Upper lobe of right lung (tissue), 1 donor: ENCODE data around the gene MYO18B. TPM values are rescaled to one million over a fixed set of nuclear protein-coding genes. Genes with fewer than 3 reads are reported as not detected.

ENCODE experiments used
- ATAC-seq: fragments of 200-7000 bp; cut with Tn5 transposase; one replicate; pipeline ENCODE4 v1.9.1; 2020; ENCODE audit warnings: mild to moderate bottlenecking, moderate library complexity
- DNase-seq: peaks from one replicate; pipeline ENCODE4 v3.0.0-alpha.2; 2020
- H3K27ac ChIP-seq: fragments of 200-600 bp; one replicate; pipeline ENCODE4 v1.8.0; 2022
- H3K27me3 ChIP-seq: fragments of 200-600 bp; one replicate; pipeline ENCODE4 v1.8.0; 2022; ENCODE audit warnings: mild to moderate bottlenecking
- H3K36me3 ChIP-seq: fragments of 200-600 bp; one replicate; pipeline ENCODE4 v1.8.0; 2022
- H3K4me1 ChIP-seq: fragments of 200-600 bp; one replicate; pipeline ENCODE4 v1.8.0; 2022
- H3K4me3 ChIP-seq: fragments of 200-600 bp; one replicate; pipeline ENCODE4 v1.8.0; 2022; ENCODE audit warnings: mild to moderate bottlenecking
- H3K9me3 ChIP-seq: fragments of 200-600 bp; one replicate; pipeline ENCODE4 v1.8.0; 2022
- CTCF ChIP-seq: fragments of 200-600 bp; IDR thresholded peaks from one replicate; pipeline ENCODE4 v1.8.0; 2022; ENCODE audit warnings: antibody characterized with exemption
- intact Hi-C: fragments of 100-400 bp; cut with DNase I; formaldehyde crosslinking; loops from one replicate; pipeline ENCODE4 v1.11.0; 2022
- total RNA-seq: library from RNA; stranded (reverse); fragmentation: NEBNext Ultra II Directional; extraction: Animal tissue kit (Norgen Biotek cat#: 25700); gene quantifications from one replicate; pipeline ENCODE4 v1.2.1, GENCODE V29; 2021
- donor health status: DM: no; HTN: yes; CAD: no; lungs with severe emphysema.

The MYO18B gene
- total RNA-seq, 1 donor from 2014 or later: 0.14 TPM

- Histone ChIP-seq H3K9me3 (no peaks in the 10 kb centered on the region), H3K27me3 (peaks cover 5% of the 10 kb centered on the region), H3K27ac (no peak overlapping the region), H3K4me3 (no peak overlapping the region), H3K4me1 (no peaks in the 10 kb centered on the region), H3K36me3 (no peaks in the 10 kb centered on the region)
- intact Hi-C loops: no loop called here
- no peak for ATAC-seq
- no peak for TF ChIP-seq CTCF
- no peak for DNase-seq
Observed at GRCh38 chr22:25824828-25825423, 82.9 kb downstream of the MYO18B start.

DNA sequence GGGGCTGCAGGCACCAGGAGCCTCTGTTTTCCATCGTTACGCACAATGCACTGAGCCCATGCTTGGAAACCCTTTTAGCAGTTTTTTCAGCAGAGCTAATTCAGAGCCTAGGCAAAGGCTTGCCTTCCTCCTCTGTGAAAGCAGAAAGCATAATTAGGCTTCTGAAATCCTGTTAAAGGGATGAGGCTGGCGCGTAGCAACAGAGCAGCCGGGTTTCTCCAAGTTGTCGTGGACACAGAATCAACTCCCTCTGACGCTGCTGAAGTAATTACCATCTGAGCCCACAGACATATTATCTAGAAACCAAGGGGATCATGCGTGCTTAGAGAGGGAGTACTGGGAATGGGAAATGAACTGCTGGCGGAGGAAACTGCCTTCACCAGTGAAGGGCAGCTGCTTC is 85.4 kb downstream of the MYO18B start:
- no peaks in the 10 kb centered on the region for H3K36me3 ChIP-seq
- no peak for TF ChIP-seq CTCF
- no peak overlapping the region for H3K27ac ChIP-seq
- peaks cover 3% of the 10 kb centered on the region for H3K27me3 ChIP-seq
- ATAC-seq (no peak), DNase-seq (no peak)
- no peaks in the 10 kb centered on the region for H3K9me3 ChIP-seq
- H3K4me3 ChIP-seq: no peak overlapping the region
- intact Hi-C loops: no loop called here
- no peaks in the 10 kb centered on the region for H3K4me1 ChIP-seq

- Histone ChIP-seq H3K36me3 (no peaks in the 10 kb centered on the region), H3K27me3 (no peaks in the 10 kb centered on the region), H3K4me1 (no peaks in the 10 kb centered on the region), H3K9me3 (no peaks in the 10 kb centered on the region), H3K4me3 (no peak overlapping the region), H3K27ac (no peak overlapping the region)
- no peak for TF ChIP-seq CTCF
- intact Hi-C loops: no loop called here
- ATAC-seq (no peak), DNase-seq (no peak)
Observed at GRCh38 chr22:25828422-25828821, 86.4 kb downstream of the MYO18B start.

- no peaks in the 10 kb centered on the region for H3K4me1 ChIP-seq
- no peak overlapping the region for H3K4me3 ChIP-seq
- no peak for TF ChIP-seq CTCF
- H3K9me3 ChIP-seq: no peaks in the 10 kb centered on the region
- ATAC-seq (no peak), DNase-seq (no peak)
- H3K27me3 ChIP-seq: no peaks in the 10 kb centered on the region
- no peak overlapping the region for H3K27ac ChIP-seq
- intact Hi-C loops: no loop called here
- no peaks in the 10 kb centered on the region for H3K36me3 ChIP-seq
Observed at GRCh38 chr22:25829237-25829636, 87.2 kb downstream of the MYO18B start.

DNA sequence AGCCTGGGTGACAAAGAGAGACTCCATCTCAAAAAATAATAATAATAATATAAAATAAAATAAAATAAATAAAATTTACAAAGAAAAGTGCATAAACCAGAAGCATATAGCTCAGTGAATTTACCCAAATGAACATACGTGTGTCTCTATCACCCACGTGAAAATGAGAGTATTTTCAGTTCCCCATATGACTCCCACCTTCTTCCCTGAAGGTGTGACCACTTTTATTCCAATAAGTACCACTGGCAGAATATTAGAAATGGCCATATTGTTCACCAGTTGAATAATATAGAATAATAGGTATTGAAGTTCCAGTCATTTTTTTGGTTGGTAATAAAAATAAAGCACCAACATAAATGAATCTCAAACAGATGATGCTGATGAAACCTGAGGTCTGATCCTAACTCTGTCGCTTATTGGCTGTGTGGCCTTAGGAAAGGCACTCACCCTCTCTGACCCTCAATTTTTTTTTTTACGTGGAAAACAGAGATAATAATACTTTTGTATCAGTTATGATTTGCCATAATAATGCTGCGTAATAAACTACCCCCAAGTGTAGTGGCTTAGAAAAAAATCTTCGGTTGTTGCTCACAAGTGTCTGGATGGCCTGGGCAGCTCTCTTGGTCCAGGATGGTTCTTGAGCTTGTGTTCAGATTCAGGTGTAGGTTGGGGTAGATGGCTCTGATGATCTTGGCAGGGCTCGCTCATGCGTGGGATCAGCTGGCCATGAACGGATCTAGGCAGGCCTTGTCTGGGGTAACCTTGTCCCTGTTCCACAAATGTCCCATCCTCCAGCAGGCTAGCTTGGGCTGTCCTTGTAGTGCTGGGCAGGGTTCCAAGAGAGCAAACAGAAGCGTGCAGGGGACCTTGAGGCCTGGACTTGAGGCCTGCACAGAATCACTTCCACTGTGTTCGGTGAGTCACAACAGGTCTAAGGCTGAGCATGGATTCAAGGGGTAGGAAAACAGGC is 88.1 kb downstream of the MYO18B start:
- Histone ChIP-seq H3K4me1 (no peaks in the 10 kb centered on the region), H3K9me3 (no peaks in the 10 kb centered on the region), H3K27ac (no peak overlapping the region), H3K36me3 (no peaks in the 10 kb centered on the region), H3K27me3 (no peaks in the 10 kb centered on the region), H3K4me3 (no peak overlapping the region)
- DNase-seq (no peak), ATAC-seq (no peak)
- no peak for TF ChIP-seq CTCF
- intact Hi-C loops: no loop called here
